Urothelium cell line (cell line): ENCODE results near the gene LRRC74B.
A peak's percentile ranks its signal among the peaks of the same experiment; 100 is the strongest.

Experiments
- DNase-seq: peaks from one replicate; pipeline ENCODE4 v3.0.0; 2011; ENCODE audit warnings: low spot score, mixed read lengths
- FAIRE-seq: peaks from 2 replicates; lab custom pipeline; 2011; peaks lifted over from hg19 to GRCh38; lab: Jason Lieb, UNC

The LRRC74B gene

GRCh38 chr22:21100149-21101032, 54.6 kb downstream of the LRRC74B start:
- DNase-seq, result peak; percentile 9
- peak; percentile 86 for FAIRE-seq

- FAIRE-seq, result peak; percentile 69
- DNase-seq, result peak; percentile 10
These were observed 56.3 kb downstream of the LRRC74B start for GRCh38 chr22:21101877-21102638.

GRCh38 chr22:21102659-21103267, 57.0 kb downstream of the LRRC74B start:
- DNase-seq, result peak; percentile 73
- peak; percentile 63 for FAIRE-seq

GRCh38 chr22:21103633-21104032, 57.9 kb downstream of the LRRC74B start:
- DNase-seq, result no peak
- no peak for FAIRE-seq

GRCh38 chr22:21104126-21104691, 58.5 kb downstream of the LRRC74B start:
- DNase-seq (no peak), FAIRE-seq (no peak)

GRCh38 chr22:21105294-21105693, 59.5 kb downstream of the LRRC74B start:
- DNase-seq (no peak), FAIRE-seq (no peak)

- peak; percentile 83 for FAIRE-seq
- DNase-seq, result peak; percentile 9
These were observed 60.3 kb downstream of the LRRC74B start for GRCh38 chr22:21106000-21106399.

GRCh38 chr22:21108379-21109115, 62.8 kb downstream of the LRRC74B start:
- no peak for DNase-seq
- no peak for FAIRE-seq
